HG02885 (cell line): ENCODE data around the gene CCSER1.
"Not testable (repeated sequence)": the region's sequence is repeated elsewhere in the genome, so short reads cannot be mapped to it uniquely, and the experiment has no call there.

ENCODE experiments used
- ATAC-seq: cut with Tn5 transposase; IDR thresholded peaks from one replicate; pipeline ENCODE4 v1.9.1; 2021; ENCODE audit warnings: mild to moderate bottlenecking; ENCODE audit not compliant: unreplicated experiment, poor library complexity

Gene CCSER1

GRCh38 chr4:91076147-91076546 is 949.0 kb downstream of the CCSER1 start:
- ATAC-seq = no peak

- ATAC-seq = no peak
Observed at GRCh38 chr4:91085961-91086360, 958.8 kb downstream of the CCSER1 start.

- ATAC-seq = no peak
Observed at GRCh38 chr4:91087743-91088142, 960.5 kb downstream of the CCSER1 start.

- no peak for ATAC-seq
Observed at GRCh38 chr4:91089178-91089577, 962.0 kb downstream of the CCSER1 start.

GRCh38 chr4:91092398-91092980 is 965.3 kb downstream of the CCSER1 start:
- no peak for ATAC-seq

- ATAC-seq = not testable (repeated sequence)
Observed at GRCh38 chr4:91094220-91094619, 967.0 kb downstream of the CCSER1 start.

- no peak for ATAC-seq
Observed at GRCh38 chr4:91099666-91100065, 972.5 kb downstream of the CCSER1 start.

- no peak for ATAC-seq
Observed at GRCh38 chr4:91108751-91109150, 981.6 kb downstream of the CCSER1 start.

- ATAC-seq = no peak
Observed at GRCh38 chr4:91111556-91111955, 984.4 kb downstream of the CCSER1 start.

- peak; percentile 54 for ATAC-seq
Observed at GRCh38 chr4:91113130-91113706, 986.0 kb downstream of the CCSER1 start.

- ATAC-seq = no peak
Observed at GRCh38 chr4:91114386-91114785, 987.2 kb downstream of the CCSER1 start.

GRCh38 chr4:91116861-91117260 is 989.7 kb downstream of the CCSER1 start:
- ATAC-seq = no peak

- ATAC-seq = no peak
Observed at GRCh38 chr4:91118597-91118996, 991.4 kb downstream of the CCSER1 start.

- ATAC-seq = no peak
Observed at GRCh38 chr4:91123742-91124141, 996.5 kb downstream of the CCSER1 start.

- no peak for ATAC-seq
Observed at GRCh38 chr4:91127192-91127591, 1000.0 kb downstream of the CCSER1 start.

- no peak for ATAC-seq
Observed at GRCh38 chr4:91127831-91128230, 1000.6 kb downstream of the CCSER1 start.

GRCh38 chr4:91128519-91128918 is 1001.3 kb downstream of the CCSER1 start:
- no peak for ATAC-seq

GRCh38 chr4:91147067-91147466 is 1019.9 kb downstream of the CCSER1 start:
- ATAC-seq = no peak

- not testable (repeated sequence) for ATAC-seq
Observed at GRCh38 chr4:91154041-91154440, 1026.8 kb downstream of the CCSER1 start.

GRCh38 chr4:91167864-91168653 is 1040.9 kb downstream of the CCSER1 start:
- not testable (repeated sequence) for ATAC-seq

GRCh38 chr4:91170768-91171167 is 1043.6 kb downstream of the CCSER1 start:
- ATAC-seq = no peak

- ATAC-seq = no peak
Observed at GRCh38 chr4:91171217-91171616, 1044.0 kb downstream of the CCSER1 start.
